Sigmoid colon (tissue), 4 donors: ENCODE data around the gene ZNG1C.
"Not testable (repeated sequence)": the region's sequence is repeated elsewhere in the genome, so short reads cannot be mapped to it uniquely, and the experiment has no call there.

Experiments
- CTCF ChIP-seq, 4 experiments: fragments of 450-650 bp in 3 of 4; fragments of 200-600 bp in 1 of 4; IDR thresholded peaks; one replicate each; pipeline ENCODE4 v1.5.1; 2016 to 2019; ENCODE audit warnings: antibody characterized with exemption in 4 of 4, mild to moderate bottlenecking in 3 of 4, moderate library complexity in 2 of 4
- POLR2AphosphoS5 ChIP-seq, 4 donors: sonication (generic); formaldehyde crosslinking; IDR thresholded peaks; one replicate each; pipeline ENCODE4 v1.6.1; 2017; ENCODE audit warnings: antibody characterized with exemption in 4 of 4

- TF ChIP-seq POLR2AphosphoS5, CTCF (IDR thresholded peaks at IDR 0.05): not testable (repeated sequence)
Observed at GRCh38 chr9:68330531-68331173, 88.9 kb downstream of the ZNG1C start.
